Measurements from ENCODE around the gene PPP3R1.
A peak's percentile ranks its signal among the peaks of the same experiment; 100 is the strongest.

- TF ChIP-seq CTCF (IDR thresholded peaks at IDR 0.05; ENCODE audit: low read length) (peak; percentile 82), EZH2 (IDR thresholded peaks at IDR 0.05; ENCODE audit: borderline replicate concordance, low read length) (no peak)
These were observed 66.7 kb downstream of the PPP3R1 start for GRCh38 chr2:68185541-68186164.

Measured in OCI-LY1 (cell line).